HepG2 (cell line): Measurements from ENCODE around the gene ANO10.

Experiments used
- ASH2L ChIP-seq: fragments of 300-600, 200-600 bp; sonication (generic); IDR thresholded peaks from 2 replicates; pipeline ENCODE4 v1.7.0; 2017; ENCODE audit warnings: low read depth, mild to moderate bottlenecking, moderate library complexity, mixed read lengths, low read length; ENCODE audit not compliant: insufficient read length
- RAD21 ChIP-seq: fragments of 450-650 bp; formaldehyde crosslinking; IDR thresholded peaks from 2 replicates; pipeline ENCODE4 v1.5.0; 2020; ENCODE audit warnings: mild to moderate bottlenecking
- RFXANK ChIP-seq: IDR thresholded peaks from 2 replicates; pipeline ENCODE4 v1.6.1; 2016
- RNF2 ChIP-seq: fragments of 450-650 bp; conservative IDR thresholded peaks from 2 replicates; pipeline ENCODE4 v1.6.1; 2016; ENCODE audit warnings: low read depth
- YY1 ChIP-seq: IDR thresholded peaks from 2 replicates; pipeline ENCODE4 v1.6.1; 2011; ENCODE audit warnings: low read length, low read depth, moderate library complexity, mild to moderate bottlenecking; ENCODE audit not compliant: insufficient read depth, insufficient replicate concordance
- ZFYVE20 ChIP-seq: sonication (generic); formaldehyde crosslinking; IDR thresholded peaks from 2 replicates; pipeline ENCODE4 v1.8.0; 2023; ENCODE audit warnings: low read depth, mild to moderate bottlenecking, moderate library complexity, missing genetic modification reagents, borderline replicate concordance
- ZNF253 ChIP-seq: sonication (generic); formaldehyde crosslinking; IDR thresholded peaks from 2 replicates; pipeline ENCODE4 v1.8.0; 2022; ENCODE audit warnings: mild to moderate bottlenecking, missing genetic modification reagents, borderline replicate concordance
- ZNF780A ChIP-seq: sonication (generic); formaldehyde crosslinking; IDR thresholded peaks from 2 replicates; pipeline ENCODE4 v1.8.0; 2022; ENCODE audit warnings: mild to moderate bottlenecking, missing genetic modification reagents, moderate library complexity
- ZNF83 ChIP-seq: sonication (generic); formaldehyde crosslinking; IDR thresholded peaks from 2 replicates; pipeline ENCODE4 v1.4.0; 2020; ENCODE audit warnings: missing genetic modification reagents, mild to moderate bottlenecking, borderline replicate concordance
- ZSCAN22 ChIP-seq: sonication (generic); formaldehyde crosslinking; IDR thresholded peaks from 2 replicates; pipeline ENCODE4 v1.4.0; 2020; ENCODE audit warnings: mild to moderate bottlenecking, missing genetic modification reagents
- TF ChIP-seq, protein P1 (sequence below): sonication (generic); formaldehyde crosslinking; IDR thresholded peaks from 2 replicates; pipeline ENCODE4 v1.5.0; 2020; ENCODE audit warnings: mild to moderate bottlenecking, missing genetic modification reagents, moderate library complexity

DNA sequence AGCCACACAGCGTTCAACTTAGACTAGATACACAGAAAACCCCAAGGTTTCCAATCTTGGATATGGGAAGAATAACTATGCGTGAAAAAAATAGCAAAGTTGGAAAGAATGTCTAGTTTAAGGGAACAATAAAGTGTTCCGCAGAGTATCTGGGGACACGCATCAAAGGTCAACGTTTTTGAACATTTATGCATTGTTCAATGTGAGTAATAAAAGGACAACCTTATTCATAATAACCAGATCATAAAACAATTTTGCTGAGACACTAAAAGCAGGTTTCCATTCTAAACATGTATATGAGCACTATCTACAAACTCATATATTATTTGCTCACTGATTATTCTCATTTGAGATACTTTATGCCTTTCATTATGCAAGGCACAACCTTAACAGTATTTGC lies 7.8 kb downstream of the ANO10 start:
- TF ChIP-seq ZNF780A (CRISPR knock-in tag): no peak
- no peak for TF ChIP-seq YY1
- no peak for TF ChIP-seq ZFYVE20 (CRISPR knock-in tag)
- no peak for TF ChIP-seq ZSCAN22 (CRISPR knock-in tag)
- TF ChIP-seq RFXANK (CRISPR knock-in tag): no peak
- TF ChIP-seq RAD21: no peak
- TF ChIP-seq, protein P1, sequence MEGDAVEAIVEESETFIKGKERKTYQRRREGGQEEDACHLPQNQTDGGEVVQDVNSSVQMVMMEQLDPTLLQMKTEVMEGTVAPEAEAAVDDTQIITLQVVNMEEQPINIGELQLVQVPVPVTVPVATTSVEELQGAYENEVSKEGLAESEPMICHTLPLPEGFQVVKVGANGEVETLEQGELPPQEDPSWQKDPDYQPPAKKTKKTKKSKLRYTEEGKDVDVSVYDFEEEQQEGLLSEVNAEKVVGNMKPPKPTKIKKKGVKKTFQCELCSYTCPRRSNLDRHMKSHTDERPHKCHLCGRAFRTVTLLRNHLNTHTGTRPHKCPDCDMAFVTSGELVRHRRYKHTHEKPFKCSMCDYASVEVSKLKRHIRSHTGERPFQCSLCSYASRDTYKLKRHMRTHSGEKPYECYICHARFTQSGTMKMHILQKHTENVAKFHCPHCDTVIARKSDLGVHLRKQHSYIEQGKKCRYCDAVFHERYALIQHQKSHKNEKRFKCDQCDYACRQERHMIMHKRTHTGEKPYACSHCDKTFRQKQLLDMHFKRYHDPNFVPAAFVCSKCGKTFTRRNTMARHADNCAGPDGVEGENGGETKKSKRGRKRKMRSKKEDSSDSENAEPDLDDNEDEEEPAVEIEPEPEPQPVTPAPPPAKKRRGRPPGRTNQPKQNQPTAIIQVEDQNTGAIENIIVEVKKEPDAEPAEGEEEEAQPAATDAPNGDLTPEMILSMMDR (CRISPR knock-in tag): no peak
- no peak for TF ChIP-seq ASH2L
- no peak for TF ChIP-seq ZNF83 (CRISPR knock-in tag)
- no peak for TF ChIP-seq RNF2
- TF ChIP-seq ZNF253: no peak
